ENCODE results near the gene LMO4.

Gene LMO4, protein sequence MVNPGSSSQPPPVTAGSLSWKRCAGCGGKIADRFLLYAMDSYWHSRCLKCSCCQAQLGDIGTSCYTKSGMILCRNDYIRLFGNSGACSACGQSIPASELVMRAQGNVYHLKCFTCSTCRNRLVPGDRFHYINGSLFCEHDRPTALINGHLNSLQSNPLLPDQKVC

DNA sequence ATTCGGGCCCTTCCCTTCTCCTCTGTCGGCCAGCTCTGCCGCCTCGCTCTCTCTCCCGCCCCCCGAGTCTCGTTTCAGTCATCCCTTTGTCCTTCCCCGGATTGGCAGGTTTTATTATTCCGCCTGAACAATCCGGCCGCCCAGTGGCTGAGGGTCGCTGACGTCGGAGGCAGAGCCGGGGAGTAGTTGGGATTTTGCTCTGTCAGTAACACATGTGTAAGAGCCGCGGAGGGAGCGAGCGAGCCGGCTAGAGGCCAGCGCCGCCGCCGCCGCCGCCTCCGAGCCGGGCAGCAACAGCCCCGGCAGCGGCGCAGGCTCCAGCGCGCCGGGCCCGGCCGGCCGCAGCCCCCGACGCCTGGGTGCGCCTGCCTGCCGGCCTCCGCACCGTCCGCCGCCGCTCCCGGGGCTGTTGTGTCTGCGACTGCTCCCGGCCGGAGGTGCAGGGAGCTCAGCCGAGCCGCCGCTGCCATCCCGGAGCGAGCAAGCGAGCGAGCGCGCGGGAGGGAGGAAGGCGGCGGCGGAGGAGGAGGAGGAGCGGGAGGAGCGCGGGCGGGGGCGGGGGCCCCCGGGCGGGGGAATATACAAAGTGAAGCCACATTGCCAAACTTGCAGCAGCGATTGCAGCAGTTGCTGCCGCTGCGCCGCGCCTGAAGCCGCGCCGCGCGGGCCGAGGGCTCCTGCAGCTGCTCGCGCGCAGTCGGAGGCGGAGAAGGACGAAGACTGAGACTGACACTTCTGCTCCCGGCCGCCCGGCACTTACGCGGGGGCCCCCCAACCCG, at the start of gene LMO4:
TSS of gene LMO4 (plus strand) at position 609 of the 779 bp plus-strand sequence. CDS start 3,136 bp downstream, outside the sequence.
- DNase-seq: peak; percentile 94

DNA sequence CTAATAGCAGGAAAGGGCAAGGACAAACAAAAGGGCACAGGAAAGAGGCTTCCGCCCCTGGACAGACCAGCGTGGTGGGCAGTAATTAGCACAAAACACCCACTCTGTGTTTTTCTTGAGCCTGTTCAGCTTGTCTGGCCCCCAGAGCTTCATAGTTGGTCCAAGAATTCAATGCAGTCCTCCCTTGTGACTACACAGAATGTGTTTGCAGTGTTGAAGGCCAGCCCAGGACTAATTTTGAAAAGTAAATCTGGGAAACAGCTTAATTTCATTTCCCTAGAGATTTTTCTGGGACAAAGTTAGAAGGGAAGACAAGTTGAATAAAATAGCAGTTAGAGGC, 49.2 kb upstream of the LMO4 start:
- DNase-seq: no peak

DNA sequence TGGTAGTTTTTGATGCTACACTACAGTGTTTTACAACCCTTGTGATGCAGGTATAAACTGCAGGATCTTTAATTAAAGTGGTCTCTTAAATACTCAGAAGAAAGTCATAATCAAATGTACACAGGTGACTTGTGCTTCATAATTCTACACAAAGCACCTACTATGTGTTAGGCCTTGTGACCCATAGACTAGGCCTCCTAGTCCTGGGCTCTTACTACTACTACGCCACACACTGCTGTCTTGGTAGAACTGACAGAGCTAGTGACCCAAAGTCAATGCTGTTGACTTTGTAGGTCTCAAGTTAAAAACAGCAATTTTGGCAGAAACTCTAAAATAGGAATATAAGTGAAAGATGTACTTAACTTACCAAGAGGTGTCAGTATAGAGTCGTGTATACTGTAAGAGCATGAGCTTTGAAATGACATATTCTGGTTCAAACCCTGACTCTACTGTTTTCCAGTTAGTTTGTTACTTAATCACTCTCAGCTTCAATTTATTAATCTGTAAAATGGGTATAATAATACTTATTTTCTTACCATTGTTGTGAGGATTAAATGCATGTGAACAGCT, 48.6 kb upstream of the LMO4 start:
- DNase-seq: no peak

DNA sequence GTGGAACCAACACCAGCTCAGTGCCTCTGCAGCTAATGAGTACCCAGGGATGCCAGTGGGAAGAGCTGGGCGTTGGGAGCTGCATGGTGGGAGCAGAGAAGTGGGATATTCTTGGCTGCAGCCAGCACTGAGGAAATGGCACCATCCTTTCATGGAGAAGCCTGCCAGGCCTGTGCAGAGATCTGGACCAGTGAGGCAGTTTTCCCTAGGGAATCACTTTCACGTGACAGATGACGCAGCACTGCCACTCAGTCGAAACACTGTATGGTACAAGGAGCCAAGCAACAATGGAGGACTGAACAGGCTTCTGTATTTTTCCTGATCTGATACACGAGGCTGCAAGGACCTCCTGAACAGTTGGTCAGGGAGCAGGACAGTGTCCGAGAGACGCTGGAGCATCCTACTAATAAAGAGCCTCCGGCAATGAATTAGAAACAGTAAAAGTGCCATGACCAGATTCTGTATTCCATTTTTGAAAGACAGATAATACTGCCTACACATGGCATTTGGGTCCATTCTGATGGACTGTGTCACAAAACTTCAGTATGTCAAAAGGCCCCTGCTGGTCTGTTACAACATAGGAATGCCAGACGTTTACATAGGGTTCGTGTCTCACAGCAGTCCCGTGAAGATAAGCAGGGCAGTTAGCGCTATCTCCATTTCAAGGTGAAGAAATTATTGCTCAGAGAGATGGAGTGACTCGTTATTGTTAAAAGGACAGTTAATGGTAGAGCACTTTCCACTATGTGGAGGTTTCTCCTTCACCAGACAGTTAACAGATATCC, 44.0 kb upstream of the LMO4 start:
- no peak for DNase-seq

DNA sequence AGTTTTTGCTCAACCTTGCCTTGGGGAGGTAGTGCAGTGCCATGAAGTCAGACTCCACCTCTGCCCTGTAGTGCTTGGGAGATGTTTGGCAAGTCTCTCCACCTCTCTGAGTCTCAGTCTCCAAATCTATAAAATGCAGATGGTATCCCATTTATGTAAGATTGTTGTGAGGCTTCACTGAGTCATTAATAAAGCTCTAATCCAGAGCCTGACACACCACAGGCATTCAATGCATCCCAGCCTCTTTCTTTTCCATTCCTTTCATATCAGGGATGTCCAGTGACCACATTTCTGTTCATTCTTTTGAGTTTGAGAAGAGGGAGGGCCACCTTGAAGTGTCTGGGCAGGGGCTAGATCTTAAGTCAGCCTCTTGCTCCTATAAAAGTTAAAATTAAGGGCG, 37.6 kb upstream of the LMO4 start:
- no peak for DNase-seq

DNA sequence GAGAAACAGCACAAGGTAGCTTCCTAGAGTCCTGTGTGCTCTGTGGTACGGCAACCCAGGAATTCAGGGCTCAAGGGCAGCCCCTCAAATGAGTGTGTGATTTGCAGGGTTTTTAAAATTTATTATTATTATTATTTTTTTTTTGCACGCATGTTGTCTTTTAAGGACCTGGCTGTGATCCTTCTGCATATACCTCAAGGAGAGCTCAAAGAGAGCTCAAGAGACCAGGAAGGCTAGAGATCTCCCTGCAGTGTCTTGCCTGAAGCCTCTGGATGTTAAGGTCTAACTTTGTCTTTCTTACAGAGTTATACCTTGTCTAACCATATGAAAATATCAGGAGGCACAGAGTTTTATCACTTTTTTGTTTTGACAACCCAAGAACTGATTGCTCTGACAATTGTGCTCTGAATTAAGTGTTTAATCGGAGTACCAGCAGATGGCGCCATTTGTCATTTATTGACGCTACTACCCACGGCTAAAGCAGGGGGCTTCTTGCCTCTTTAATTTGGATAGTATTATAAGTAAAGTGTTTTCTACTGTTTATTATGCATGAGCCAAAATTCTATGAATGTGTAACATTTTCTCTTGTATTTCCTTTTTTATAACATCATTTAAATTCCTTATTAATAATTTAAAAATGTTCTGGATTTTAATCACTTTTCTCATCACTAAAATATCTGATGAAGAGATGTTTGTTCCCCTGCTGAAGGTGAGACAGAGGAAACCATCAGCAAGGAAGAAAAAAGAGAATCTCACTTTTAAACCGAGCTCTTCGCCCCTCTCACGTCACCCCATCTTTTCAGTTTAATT, 35.8 kb upstream of the LMO4 start:
- peak; percentile 63 for DNase-seq

DNA sequence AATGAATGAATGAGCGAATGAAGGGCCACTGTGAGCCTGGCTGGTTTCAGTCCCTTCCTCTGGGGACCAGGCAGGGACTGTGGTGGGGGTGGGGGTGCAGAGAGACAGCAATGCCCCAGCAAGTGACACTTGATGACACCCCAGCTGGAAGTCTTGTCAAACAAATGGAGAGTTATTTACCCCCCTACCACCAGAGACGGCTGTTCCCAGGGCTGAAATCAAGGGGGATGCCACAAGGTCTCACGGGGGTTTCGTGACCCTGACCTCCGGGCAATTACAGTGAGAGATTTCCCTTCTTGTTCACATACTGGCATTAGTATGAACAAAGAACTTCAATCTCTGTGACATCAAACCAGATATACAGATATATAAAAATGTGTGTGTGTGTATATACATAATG, 34.0 kb upstream of the LMO4 start:
- DNase-seq: no peak

DNA sequence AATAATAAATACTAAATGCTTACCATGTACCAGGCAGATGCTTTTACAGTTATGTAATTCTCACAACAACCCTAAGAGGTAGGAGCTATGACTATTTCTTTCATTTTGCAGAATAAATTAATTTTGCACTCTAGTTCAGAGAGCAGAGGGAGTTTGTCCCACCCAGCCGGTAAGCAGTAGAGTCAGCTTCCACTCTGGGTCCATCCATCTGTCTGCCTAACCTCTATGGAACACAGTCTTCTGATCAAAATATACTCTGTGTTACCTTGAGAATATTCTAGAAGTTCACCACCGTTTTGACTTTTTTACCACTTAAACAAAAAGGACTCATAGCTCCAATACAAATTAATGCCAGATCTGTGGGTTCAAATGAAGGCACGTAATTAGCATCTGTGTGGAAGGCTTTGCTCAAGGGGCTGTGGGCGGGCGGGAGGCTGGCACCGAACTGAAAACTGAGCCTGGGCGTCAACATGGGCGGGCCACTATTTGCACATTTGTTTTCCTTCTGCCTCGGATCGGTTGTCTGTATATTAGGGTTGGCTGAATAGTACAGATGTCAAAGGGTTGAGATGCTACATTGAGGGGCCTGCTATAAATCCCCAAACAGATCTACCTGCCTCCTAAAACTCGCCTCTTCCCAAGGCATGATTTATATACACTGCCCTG, 33.1 kb upstream of the LMO4 start:
- no peak for DNase-seq

DNA sequence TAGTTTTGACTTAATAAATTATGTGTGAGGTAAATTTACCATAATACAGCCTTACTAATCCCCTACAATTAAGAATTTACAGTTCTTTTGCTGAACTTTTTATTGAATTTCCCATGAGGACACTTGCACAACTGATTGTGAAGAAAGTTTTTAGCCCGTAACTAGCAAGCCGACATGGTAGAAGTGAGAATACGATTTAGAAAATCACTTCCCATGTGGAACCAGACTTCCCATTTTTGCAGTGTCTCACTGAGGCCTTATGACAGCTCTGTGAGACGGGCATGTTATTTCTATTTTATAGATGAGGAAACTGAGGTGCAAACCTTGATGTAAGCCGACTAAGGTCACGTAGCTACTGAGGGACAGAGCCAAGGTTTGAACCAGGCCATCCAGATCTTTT, 32.5 kb upstream of the LMO4 start:
- DNase-seq: no peak

DNA sequence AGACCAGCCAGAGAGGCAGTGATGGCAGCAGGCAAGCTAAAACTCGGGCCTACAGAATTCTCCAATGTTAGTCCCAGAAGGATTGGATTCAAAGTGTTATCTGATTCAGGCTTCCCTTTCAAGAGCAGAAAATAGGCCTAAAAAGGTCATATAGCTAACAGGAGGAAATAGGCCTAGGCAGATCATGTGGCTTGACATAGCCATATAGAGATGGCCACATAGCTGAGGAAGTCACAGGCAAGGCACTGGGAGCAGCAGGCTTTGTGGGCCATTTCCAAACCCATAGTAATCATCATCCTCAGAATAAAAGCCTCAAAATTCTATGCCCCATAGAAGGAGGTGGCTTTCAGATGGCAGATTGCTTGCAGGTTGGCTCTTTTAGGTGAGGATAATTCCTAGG, 29.0 kb upstream of the LMO4 start:
- DNase-seq: no peak

DNA sequence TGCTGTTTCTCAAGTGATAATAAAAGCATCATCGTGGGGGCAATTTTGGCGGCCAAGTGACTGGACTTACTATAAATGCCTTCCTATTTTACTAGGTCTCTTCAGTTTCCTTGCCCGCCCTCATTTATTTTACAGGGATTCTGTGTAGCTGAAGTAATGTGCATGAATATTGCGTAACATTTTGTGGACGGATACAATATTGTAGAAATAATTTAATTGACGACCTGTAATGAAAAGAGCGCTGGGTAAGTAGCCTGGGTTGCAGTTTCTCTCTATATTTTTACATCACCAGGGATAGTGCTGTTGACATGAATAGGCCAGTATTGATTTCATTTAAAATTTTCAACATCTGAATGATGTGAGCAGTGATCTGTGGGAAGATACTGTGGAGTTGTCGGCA, 28.1 kb upstream of the LMO4 start:
- DNase-seq: no peak

DNA sequence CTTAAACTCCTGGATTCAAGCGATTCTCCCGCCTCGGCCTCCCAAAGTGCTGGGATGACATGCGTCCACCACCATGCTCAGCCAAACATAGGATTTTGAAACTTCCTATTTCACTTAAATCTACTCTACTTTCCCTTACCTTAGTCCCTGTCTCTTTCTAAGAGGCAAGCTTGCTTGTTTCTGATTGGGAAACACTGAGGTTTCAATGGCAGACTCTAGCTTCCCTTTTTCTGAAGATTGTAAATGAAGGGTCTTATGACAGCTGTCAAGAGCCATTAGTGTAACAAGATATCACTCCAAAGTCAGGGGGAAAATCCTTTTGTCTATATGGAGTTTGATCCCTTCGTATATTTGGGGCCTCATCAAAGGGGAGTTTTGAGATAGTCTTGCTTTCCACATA, 23.5 kb upstream of the LMO4 start:
- no peak for DNase-seq

DNA sequence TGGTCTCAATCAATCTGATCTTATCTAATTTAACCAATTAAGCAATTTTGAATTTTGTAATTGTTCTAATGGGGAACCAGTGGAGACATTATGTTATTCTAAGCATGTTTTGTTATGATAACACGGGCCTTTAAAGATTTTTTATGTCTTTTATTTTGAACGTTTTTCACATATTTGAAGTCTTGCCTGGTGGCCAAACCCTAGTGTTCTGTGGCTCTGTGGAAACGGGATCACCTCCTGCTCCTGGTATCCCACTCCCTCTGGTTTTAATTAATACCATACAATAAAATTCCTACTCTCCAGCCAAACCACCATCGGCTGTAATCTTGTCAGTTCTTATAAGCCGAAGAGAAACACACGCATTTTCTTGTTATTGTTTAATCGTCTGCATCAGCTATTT, 22.9 kb upstream of the LMO4 start:
- no peak for DNase-seq

DNA sequence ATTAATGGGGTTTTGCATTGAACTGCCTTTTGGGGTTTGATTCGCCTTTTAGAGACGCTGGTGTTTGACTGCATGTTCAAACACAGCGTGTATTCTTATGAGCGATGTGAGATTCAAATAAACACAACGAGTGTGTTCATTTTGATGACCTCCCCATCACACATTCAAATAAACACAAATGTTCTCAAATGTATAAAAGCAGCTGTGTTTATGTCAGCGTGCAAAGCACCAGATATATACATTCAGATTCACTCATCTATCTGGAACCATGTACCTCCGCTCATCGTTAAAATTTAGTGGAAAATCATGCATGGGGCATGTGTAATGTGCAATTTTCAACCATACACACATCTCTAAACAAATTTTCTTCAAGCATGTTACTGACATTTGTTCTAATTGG, 21.4 kb upstream of the LMO4 start:
- DNase-seq: no peak

DNA sequence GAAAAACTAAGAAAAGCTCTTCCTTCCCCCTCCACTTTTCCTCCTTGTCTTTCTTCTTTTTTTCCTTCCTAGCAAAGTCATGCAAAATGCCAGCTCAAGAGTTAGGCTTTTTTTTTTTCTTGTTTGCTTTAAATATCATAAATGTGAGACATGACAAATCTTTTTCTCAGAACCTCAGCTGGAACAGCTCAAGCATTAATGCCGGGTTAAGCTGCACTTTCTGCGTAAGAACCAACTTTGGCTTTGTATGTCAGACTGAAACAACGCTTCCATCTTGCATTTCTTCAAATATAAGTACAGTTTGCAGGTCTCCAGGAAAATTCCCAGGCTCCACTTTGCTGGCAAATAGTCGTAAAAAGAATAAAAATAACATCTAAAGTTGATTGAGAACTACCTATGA, 20.7 kb upstream of the LMO4 start:
- no peak for DNase-seq

DNA sequence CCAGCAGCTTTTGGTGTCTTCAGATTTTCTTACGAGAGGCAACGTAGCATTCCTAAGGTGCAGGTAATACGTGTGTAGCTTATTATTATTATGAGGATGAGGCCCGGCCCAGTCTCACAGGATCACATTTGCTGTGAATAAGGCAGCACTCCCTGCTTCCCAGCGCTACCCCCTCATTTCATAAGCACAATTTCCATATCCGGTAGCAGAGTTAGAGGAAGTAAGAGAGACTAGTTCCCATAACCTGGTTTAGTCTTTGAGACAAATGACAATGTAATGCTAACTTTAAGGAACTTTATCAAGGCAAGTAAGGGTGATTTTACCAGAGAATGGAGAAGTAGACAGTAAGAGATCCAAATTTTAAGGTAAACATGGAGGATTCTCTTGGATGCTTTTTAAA, 14.6 kb upstream of the LMO4 start:
- no peak for DNase-seq

DNA sequence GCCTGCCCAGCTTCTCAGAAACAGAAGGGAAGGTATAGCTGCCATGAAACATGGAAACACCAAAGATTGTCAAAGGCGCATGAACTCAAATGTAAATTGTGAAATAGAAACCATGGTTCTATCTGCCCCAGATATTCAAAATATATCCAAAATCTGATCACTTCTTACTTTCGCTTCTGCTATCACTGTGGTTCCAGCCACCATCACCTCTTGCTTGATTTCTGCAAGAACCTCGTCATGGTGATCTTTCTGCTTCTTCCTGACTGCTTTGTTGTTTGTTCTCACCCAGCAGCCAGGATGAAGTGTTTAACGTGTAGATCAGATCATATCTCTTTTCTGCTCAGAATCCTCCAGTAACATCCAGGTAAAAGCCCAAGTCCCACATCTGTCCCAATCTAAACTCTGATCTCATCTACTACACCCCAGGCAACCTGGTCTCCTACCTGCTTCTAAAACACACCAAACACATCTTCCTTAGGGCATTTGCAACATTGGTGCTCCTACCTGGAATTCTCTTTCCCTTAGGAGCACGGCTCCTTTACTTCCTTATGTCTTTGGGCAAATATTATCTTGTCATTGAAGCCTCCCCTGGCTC, 10.5 kb upstream of the LMO4 start:
- no peak for DNase-seq

DNA sequence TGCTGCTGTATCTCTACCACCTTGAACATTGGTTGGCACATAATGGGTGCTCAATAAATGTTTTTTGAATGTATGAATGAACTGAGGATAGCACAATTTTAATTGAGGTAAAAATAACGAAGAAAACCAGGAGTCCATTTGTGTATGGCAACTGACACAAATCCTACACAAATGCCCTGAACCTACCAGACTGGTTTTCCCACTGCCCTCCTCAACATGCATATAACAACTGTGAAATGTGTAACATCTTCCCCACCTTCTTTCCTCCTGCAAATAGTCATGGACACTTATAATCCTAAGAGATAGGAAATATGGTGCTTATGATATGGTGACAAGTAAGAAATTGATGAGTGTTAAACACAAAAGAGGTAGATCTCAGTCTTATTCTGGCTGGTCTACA, 9.9 kb upstream of the LMO4 start:
- no peak for DNase-seq

DNA sequence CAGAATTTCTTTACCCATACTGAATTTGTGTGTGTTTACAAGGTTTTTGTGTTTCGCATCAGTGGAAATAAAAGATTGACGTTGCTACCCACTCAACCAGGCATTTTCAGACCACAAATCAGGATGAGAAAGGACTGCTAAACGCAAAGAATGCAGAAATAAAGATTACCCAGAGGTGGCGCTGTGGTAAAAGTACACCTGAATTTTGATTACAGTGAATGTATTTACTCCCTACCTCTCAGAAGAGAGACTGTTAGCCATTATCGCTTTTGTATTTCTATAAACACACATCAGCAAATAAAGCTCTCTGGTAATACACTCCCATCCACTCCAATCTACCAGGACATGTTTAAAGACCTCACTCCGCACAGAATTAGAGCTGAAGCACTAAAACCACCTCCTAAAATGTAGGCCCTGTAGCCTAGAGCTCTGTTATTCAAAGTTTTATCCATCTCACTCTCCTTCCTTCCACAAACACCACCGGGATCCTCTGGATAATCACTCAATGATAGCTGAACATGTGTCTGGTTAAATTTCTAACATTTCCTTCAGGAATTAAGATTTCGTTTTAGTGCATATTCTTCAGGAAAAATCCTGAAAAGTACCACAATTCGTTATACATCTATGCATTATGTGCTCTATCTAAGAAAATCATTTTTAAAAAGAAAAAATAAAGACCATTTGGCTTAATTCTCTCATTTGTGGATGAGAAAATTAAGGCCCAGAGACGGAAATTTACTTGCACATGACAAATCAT, 2.5 kb upstream of the LMO4 start:
- DNase-seq: peak; percentile 68

DNA sequence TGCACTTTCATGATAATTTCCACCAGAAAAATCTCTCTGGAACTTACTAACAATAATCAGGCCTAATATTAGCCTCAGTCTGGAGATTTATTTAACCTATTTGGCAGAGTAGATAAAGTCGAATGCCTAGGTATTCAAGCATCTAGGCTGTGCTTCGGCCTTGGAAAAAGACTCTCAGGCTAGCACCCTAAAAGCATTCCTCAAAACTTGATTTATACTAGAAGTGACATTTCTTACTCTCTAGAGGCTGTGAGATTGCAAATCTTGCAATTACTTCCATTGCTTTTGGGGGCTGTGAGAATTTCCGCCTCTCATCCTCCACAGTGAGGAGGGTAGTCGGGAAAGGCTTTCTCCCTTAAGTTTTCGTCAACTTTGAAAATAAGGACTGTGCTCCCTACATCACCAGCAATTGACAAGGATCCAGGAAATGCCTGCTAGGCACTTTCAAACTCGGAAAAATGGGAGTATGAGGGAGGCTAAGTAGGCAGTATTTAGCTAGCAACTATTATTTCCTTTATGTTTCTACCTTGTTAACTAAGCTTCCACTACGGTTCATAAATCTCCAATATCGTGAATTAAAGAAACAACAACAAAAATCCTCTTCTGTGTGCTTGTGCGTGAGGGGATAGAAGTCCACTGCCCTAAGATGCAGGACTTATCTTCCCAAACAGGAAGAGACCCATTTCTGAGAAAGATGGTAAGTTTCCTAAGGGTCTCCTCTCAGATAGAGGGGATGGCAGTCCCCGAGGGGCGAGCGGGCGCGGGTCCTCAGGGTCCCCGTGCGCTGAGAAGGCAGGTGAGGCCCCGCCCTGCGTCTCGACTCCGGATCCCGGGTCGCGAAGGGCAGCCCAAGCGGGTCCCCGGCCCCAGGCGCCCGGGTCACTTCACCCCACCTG, 1.1 kb upstream of the LMO4 start:
- DNase-seq: no peak

Measured in NCI-H1092 treated with DMSO at 0.1 percent for 48 hours (cell line).